ENCODE data around the gene ARL5A. TPM values are rescaled to one million over a fixed set of nuclear protein-coding genes. Genes with fewer than 3 reads are reported as not detected.
A peak's percentile ranks its signal among the peaks of the same experiment; 100 is the strongest.

Gene ARL5A
- total and polyA plus RNA-seq, 2 donors (not counting 3 experiments of a cell fraction or from before 2014, with no cell fraction given), result 25.8 to 73.2 TPM

- no peak for FAIRE-seq
- Histone ChIP-seq H4K20me1 (replicated peaks; ENCODE audit: control insufficient read depth, extremely low read depth, insufficient read depth, low read length) (no peaks in the 10 kb centered on the region), H3K36me3 (ENCODE audit: control insufficient read depth in 2 of 2, extremely low read depth in 1 of 2, insufficient read depth in 2 of 2, low read length in 2 of 2) (peaks cover 0 to 4% of the 10 kb centered on the region in 2 experiments), H3K27me3 (ENCODE audit: control insufficient read depth in 2 of 2, insufficient read depth in 2 of 2, low read length in 2 of 2) (no peaks in the 10 kb centered on the region), H3K9me1 (replicated peaks; ENCODE audit: control insufficient read depth, extremely low read depth, insufficient read depth, low read length) (no peaks in the 10 kb centered on the region), H2AFZ (ENCODE audit: low read depth, low read length) (no peak overlapping the region), H3K9ac (replicated peaks; ENCODE audit: extremely low read depth, insufficient read depth, low read length) (no peak overlapping the region), H3K4me2 (ENCODE audit: insufficient read depth, low read length) (peak overlapping the region; percentile 47), H3K4me1 (ENCODE audit: control insufficient read depth, extremely low read depth, insufficient read depth, low read length) (peaks cover 5% of the 10 kb centered on the region), H3K79me2 (ENCODE audit: control insufficient read depth, insufficient read depth, low read length) (no peaks in the 10 kb centered on the region), H3K4me3 (replicated peaks in 1 of 3; ENCODE audit: insufficient read depth in 1 of 3, low read depth in 1 of 3, low read length in 3 of 3) (no peak overlapping the region), H3K27ac (ENCODE audit: insufficient read depth, low read depth, low read length) (peak overlapping the region; percentile 11), H3K9me3 (replicated peaks; ENCODE audit: control insufficient read depth, insufficient read depth, low read length) (no peaks in the 10 kb centered on the region)
- DNase-seq (ENCODE audit: low read depth, low spot score), result no peak
- intact Hi-C loops (cut with micrococcal nuclease) (no loop called here), dilution Hi-C loops (cut with MboI; ENCODE audit: extremely low pct_ligation_motif_present, low sequenced_read_pairs) (no loop called here)
- no peak for TF ChIP-seq MYC (IDR thresholded peaks at IDR 0.05; ENCODE audit: low read depth, low read length)
- TF ChIP-seq POLR2A (IDR thresholded peaks at IDR 0.05; ENCODE audit: low read depth, low read length), result no peak
- no peak for TF ChIP-seq MAX (IDR thresholded peaks at IDR 0.05; ENCODE audit: insufficient read depth, insufficient read length)
- no peak for TF ChIP-seq CTCF (IDR thresholded peaks at IDR 0.05; ENCODE audit: extremely low read depth in 1 of 2, insufficient read depth in 1 of 2, low read depth in 1 of 2, low read length in 2 of 2)
- TF ChIP-seq FOS (IDR thresholded peaks at IDR 0.05; ENCODE audit: borderline replicate concordance, insufficient read depth, low read length), result no peak
- CTCF ChIA-PET, result no interaction called here
- POLR2A ChIA-PET, result no interaction called here
- no TSS peak for BruUV-seq (replicated peaks)
Observed at GRCh38 chr2:151775057-151775740, 53.0 kb downstream of the ARL5A start.

GRCh38 chr2:151774506-151774905 lies 53.7 kb downstream of the ARL5A start:
- no TSS peak for BruUV-seq (replicated peaks)
- intact Hi-C loops (cut with micrococcal nuclease), result loop anchor here (5.0 kb wide), 1 partner anchor 272 kb away; no protein-coding TSS in a partner anchor
- Histone ChIP-seq H3K79me2 (ENCODE audit: control insufficient read depth, insufficient read depth, low read length) (no peaks in the 10 kb centered on the region), H3K9me1 (replicated peaks; ENCODE audit: control insufficient read depth, extremely low read depth, insufficient read depth, low read length) (no peaks in the 10 kb centered on the region), H4K20me1 (replicated peaks; ENCODE audit: control insufficient read depth, extremely low read depth, insufficient read depth, low read length) (no peaks in the 10 kb centered on the region), H3K27ac (ENCODE audit: insufficient read depth, low read depth, low read length) (peak overlapping the region; percentile 11), H3K9me3 (replicated peaks; ENCODE audit: control insufficient read depth, insufficient read depth, low read length) (no peaks in the 10 kb centered on the region), H3K9ac (replicated peaks; ENCODE audit: extremely low read depth, insufficient read depth, low read length) (peak overlapping the region; percentile 3), H3K4me3 (replicated peaks in 1 of 3; ENCODE audit: insufficient read depth in 1 of 3, low read depth in 1 of 3, low read length in 3 of 3) (no peak overlapping the region), H3K4me1 (ENCODE audit: control insufficient read depth, extremely low read depth, insufficient read depth, low read length) (peaks cover 5% of the 10 kb centered on the region), H3K27me3 (ENCODE audit: control insufficient read depth in 2 of 2, insufficient read depth in 2 of 2, low read length in 2 of 2) (no peaks in the 10 kb centered on the region), H3K4me2 (ENCODE audit: insufficient read depth, low read length) (peak overlapping the region; percentile 47), H3K36me3 (ENCODE audit: control insufficient read depth in 2 of 2, extremely low read depth in 1 of 2, insufficient read depth in 2 of 2, low read length in 2 of 2) (peaks cover 0 to 7% of the 10 kb centered on the region in 2 experiments), H2AFZ (ENCODE audit: low read depth, low read length) (no peak overlapping the region)
- DNase-seq (ENCODE audit: low read depth, low spot score) (peak; percentile 67), FAIRE-seq (peak; percentile 67)
- ChIA-PET POLR2A (no interaction called here), CTCF (no interaction called here)
- dilution Hi-C loops (cut with MboI; ENCODE audit: extremely low pct_ligation_motif_present, low sequenced_read_pairs), result no loop called here
- TF ChIP-seq CTCF (IDR thresholded peaks at IDR 0.05; ENCODE audit: extremely low read depth in 1 of 2, insufficient read depth in 1 of 2, low read depth in 1 of 2, low read length in 2 of 2) (no peak), JUN (IDR thresholded peaks at IDR 0.05; ENCODE audit: borderline replicate concordance, insufficient read depth, insufficient read length, low read depth) (peak; percentile 71), FOS (IDR thresholded peaks at IDR 0.05; ENCODE audit: borderline replicate concordance, insufficient read depth, low read length) (peak; percentile 81)
